Activated CD4-positive, alpha-beta memory T cell treated with anti-CD3 and anti-CD28 coated beads for 36 hours (primary cell): Measurements from ENCODE around the gene PELI2. TPM values are rescaled to one million over a fixed set of nuclear protein-coding genes. Genes with fewer than 3 reads are reported as not detected.

Experiments
- CTCF ChIA-PET: fragments of 350-600 bp; sonication (Branson Sonifier 250); formaldehyde crosslinking; loops from one replicate; lab custom pipeline; 2021; ENCODE audit warnings: antibody characterized with exemption, inconsistent platforms; lab: Charles Lee
- POLR2A ChIA-PET: fragments of 350-600 bp; sonication (Branson Sonifier 250); formaldehyde crosslinking; loops from one replicate; lab custom pipeline; 2021; ENCODE audit warnings: antibody characterized with exemption; lab: Charles Lee
- DNase-seq: peaks from one replicate; pipeline ENCODE4 v3.0.0-alpha.2; 2020
- H3K27ac Mint-ChIP-seq: one replicate; pipeline ENCODE4 v1.8.0; 2021; ENCODE audit warnings: mixed read lengths
- H3K27me3 Mint-ChIP-seq: one replicate; pipeline ENCODE4 v1.8.0; 2021; ENCODE audit warnings: mixed read lengths
- H3K36me3 Mint-ChIP-seq: one replicate; pipeline ENCODE4 v1.8.0; 2021; ENCODE audit warnings: mixed read lengths
- H3K4me1 Mint-ChIP-seq: one replicate; pipeline ENCODE4 v1.8.0; 2021; ENCODE audit warnings: low read depth, mixed read lengths
- H3K4me3 Mint-ChIP-seq: one replicate; pipeline ENCODE4 v1.8.0; 2021; ENCODE audit warnings: mild to moderate bottlenecking, mixed read lengths
- H3K9me3 Mint-ChIP-seq: one replicate; pipeline ENCODE4 v1.8.0; 2021; ENCODE audit warnings: mixed read lengths
- intact Hi-C: fragments of 100-400 bp; cut with micrococcal nuclease; formaldehyde crosslinking; loops from one replicate; pipeline ENCODE4 v1.15.1; 2023
- total RNA-seq, 2 experiments: library from RNA; stranded (reverse); gene quantifications; one replicate each; pipeline ENCODE4 v1.2.3, GENCODE V29; 2021

Gene PELI2
- total RNA-seq, 2 experiments from 2014 or later = 6.4 to 6.6 TPM

- H3K27me3 Mint-ChIP-seq = no peaks in the 10 kb centered on the region
- ChIA-PET CTCF (no interaction called here), POLR2A (interaction anchor here (0.7 kb wide), 1 partner anchor 8 kb away, joined by 3 read pairs; no protein-coding TSS in a partner anchor)
- no peaks in the 10 kb centered on the region for H3K9me3 Mint-ChIP-seq
- no peak overlapping the region for H3K27ac Mint-ChIP-seq
- DNase-seq = no peak
- H3K36me3 Mint-ChIP-seq = peaks cover 3% of the 10 kb centered on the region
- no peak overlapping the region for H3K4me3 Mint-ChIP-seq
- peaks cover 54% of the 10 kb centered on the region for H3K4me1 Mint-ChIP-seq
- intact Hi-C loops = no loop called here
Measured at GRCh38 chr14:56145181-56145769, 27.1 kb downstream of the PELI2 start.

GRCh38 chr14:56145965-56146364, 27.8 kb downstream of the PELI2 start:
- Mint-ChIP-seq H3K4me3 (no peak overlapping the region), H3K9me3 (no peaks in the 10 kb centered on the region), H3K4me1 (peaks cover 52% of the 10 kb centered on the region), H3K36me3 (peaks cover 1% of the 10 kb centered on the region), H3K27ac (no peak overlapping the region), H3K27me3 (no peaks in the 10 kb centered on the region)
- intact Hi-C loops = loop anchor here (1.0 kb wide), 1 partner anchor 15 kb away; no protein-coding TSS in a partner anchor
- ChIA-PET CTCF (no interaction called here), POLR2A (interaction anchor here (0.7 kb wide), 1 partner anchor 9 kb away, joined by 3 read pairs; no protein-coding TSS in a partner anchor)
- peak; percentile 59 for DNase-seq

DNA sequence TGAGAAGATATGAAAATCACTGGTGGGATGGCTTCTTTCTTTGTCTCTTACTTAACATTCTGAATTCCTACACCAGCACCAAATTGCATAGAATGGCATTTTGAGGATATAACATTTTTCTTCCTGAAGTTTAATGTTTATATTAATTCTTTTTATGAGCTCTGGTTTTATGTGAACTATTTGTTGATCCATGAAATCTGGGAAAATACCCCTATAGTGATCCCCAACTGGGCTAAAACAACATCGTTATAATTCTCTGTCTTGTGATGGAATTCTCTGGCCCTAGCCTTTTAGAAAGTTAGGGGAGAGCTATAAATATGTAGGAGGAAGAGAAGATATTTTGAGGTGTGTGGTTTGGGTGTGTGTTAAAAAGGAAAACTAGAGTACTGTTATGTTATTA, 29.2 kb downstream of the PELI2 start:
- ChIA-PET CTCF (no interaction called here), POLR2A (no interaction called here)
- DNase-seq = no peak
- Mint-ChIP-seq H3K9me3 (no peaks in the 10 kb centered on the region), H3K27ac (no peak overlapping the region), H3K4me3 (no peak overlapping the region), H3K4me1 (peaks cover 50% of the 10 kb centered on the region), H3K27me3 (no peaks in the 10 kb centered on the region), H3K36me3 (no peaks in the 10 kb centered on the region)
- intact Hi-C loops = no loop called here

DNA sequence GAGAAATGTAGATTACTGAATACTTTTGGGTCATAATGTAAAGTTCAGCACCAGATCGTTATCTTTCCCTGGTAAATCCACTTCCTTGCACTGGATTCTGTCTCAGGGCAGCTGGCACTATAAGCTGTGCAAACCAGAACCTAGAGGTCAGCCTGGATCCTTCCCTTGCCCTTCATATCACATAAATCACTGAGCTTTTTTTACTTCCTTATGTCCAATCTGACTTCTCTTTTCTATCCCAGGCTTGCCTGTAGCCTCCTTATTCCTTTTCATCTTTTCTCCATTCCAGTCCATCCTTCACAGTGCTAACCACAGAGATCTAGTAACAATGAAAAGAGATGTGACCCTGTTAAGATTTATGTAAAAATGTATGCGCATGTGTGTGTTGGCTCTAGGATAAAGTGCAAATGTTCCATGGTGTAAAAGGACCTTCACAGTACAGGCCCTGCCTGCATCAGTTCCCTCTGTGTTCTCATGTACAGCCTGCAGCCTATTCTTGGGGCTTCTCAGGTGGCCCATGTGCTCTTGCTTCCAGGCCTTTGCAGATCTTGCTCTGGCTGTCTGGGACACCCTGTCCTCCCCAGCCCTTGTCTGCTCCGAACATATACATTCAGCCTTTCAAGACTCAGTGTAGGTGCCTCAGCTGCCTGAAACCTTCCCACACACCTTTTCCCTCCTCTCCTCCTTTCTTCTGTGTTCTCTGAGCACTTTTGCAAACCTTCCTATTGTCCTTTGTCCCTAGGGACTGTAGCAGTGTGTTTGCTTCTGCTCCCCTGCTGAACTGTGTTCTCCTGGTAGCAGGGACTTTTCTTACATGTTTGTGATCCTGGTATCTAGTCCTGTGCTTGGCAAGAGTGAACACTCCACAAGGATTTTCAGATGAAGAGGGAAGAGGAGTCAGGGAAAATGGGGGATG, 30.0 kb downstream of the PELI2 start:
- no peak for DNase-seq
- no peaks in the 10 kb centered on the region for H3K27me3 Mint-ChIP-seq
- no peak overlapping the region for H3K4me3 Mint-ChIP-seq
- no peaks in the 10 kb centered on the region for H3K36me3 Mint-ChIP-seq
- H3K27ac Mint-ChIP-seq = no peak overlapping the region
- H3K4me1 Mint-ChIP-seq = peaks cover 51% of the 10 kb centered on the region
- intact Hi-C loops = no loop called here
- H3K9me3 Mint-ChIP-seq = no peaks in the 10 kb centered on the region
- POLR2A ChIA-PET = no interaction called here
- CTCF ChIA-PET = no interaction called here

DNA sequence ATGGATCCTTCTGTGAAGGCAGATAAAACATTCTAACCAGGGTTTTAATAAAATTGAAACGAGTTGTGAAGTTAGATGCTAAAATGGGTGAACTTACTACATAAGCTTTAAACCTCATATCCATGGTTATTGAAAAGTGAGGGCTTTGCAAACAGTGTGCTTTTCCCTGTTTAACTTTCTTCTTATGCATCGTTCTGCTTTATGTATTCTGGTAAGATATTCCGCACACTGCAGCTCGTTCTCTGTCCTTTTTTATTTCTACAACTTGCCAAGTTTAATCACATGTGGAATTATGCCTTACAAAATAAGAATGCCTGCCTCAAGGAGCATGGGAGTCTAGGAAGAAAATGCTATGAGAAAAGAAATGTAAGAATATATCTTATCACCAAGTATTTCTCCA, 30.9 kb downstream of the PELI2 start:
- ChIA-PET POLR2A (no interaction called here), CTCF (no interaction called here)
- Mint-ChIP-seq H3K27ac (no peak overlapping the region), H3K27me3 (no peaks in the 10 kb centered on the region), H3K36me3 (no peaks in the 10 kb centered on the region), H3K9me3 (no peaks in the 10 kb centered on the region), H3K4me1 (peaks cover 52% of the 10 kb centered on the region), H3K4me3 (no peak overlapping the region)
- intact Hi-C loops = no loop called here
- DNase-seq = no peak

GRCh38 chr14:56149995-56150394, 31.8 kb downstream of the PELI2 start:
- no peaks in the 10 kb centered on the region for H3K36me3 Mint-ChIP-seq
- no peak overlapping the region for H3K4me3 Mint-ChIP-seq
- no peak for DNase-seq
- H3K27ac Mint-ChIP-seq = no peak overlapping the region
- peaks cover 50% of the 10 kb centered on the region for H3K4me1 Mint-ChIP-seq
- CTCF ChIA-PET = interaction anchor here (0.6 to 1.2 kb wide), 2 partner anchors 18 to 343 kb away, joined by 3 to 4 read pairs; no protein-coding TSS in a partner anchor
- H3K27me3 Mint-ChIP-seq = no peaks in the 10 kb centered on the region
- H3K9me3 Mint-ChIP-seq = peaks cover 2% of the 10 kb centered on the region
- intact Hi-C loops = no loop called here
- POLR2A ChIA-PET = no interaction called here

GRCh38 chr14:56150645-56151345, 32.6 kb downstream of the PELI2 start:
- ChIA-PET CTCF (interaction anchor here (0.6 to 1.2 kb wide), 2 partner anchors 18 to 344 kb away, joined by 3 to 4 read pairs; no protein-coding TSS in a partner anchor), POLR2A (no interaction called here)
- H3K27me3 Mint-ChIP-seq = no peaks in the 10 kb centered on the region
- intact Hi-C loops = no loop called here
- H3K27ac Mint-ChIP-seq = no peak overlapping the region
- no peak overlapping the region for H3K4me3 Mint-ChIP-seq
- H3K4me1 Mint-ChIP-seq = peaks cover 43% of the 10 kb centered on the region
- peaks cover 2% of the 10 kb centered on the region for H3K9me3 Mint-ChIP-seq
- peak; percentile 55 for DNase-seq
- no peaks in the 10 kb centered on the region for H3K36me3 Mint-ChIP-seq

DNA sequence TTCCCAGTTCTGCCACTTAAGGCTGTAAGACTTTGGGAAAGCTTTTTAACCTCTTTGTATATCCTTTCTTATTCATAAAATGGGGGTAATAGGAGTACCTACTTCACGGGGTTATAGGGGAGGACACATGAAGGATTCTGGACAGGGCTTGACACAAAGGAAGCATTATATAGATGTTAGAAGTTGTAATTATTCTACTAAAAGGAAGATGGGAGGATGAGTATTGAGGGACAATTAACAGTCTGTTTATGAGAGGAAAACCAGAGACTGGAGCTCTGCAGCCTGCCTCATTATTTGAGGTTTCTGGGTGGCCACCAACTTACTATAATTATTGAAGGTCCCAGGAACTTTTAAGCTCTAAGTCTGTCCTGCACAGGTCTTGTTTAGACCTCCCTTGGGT, 34.0 kb downstream of the PELI2 start:
- DNase-seq = no peak
- Mint-ChIP-seq H3K27ac (no peak overlapping the region), H3K9me3 (peaks cover 2% of the 10 kb centered on the region), H3K4me1 (peaks cover 32% of the 10 kb centered on the region), H3K4me3 (no peak overlapping the region), H3K27me3 (no peaks in the 10 kb centered on the region), H3K36me3 (no peaks in the 10 kb centered on the region)
- CTCF ChIA-PET = interaction anchor here (0.7 to 0.8 kb wide), 2 partner anchors 21 to 32 kb away, joined by 3 to 4 read pairs; no protein-coding TSS in a partner anchor
- POLR2A ChIA-PET = no interaction called here
- intact Hi-C loops = no loop called here

DNA sequence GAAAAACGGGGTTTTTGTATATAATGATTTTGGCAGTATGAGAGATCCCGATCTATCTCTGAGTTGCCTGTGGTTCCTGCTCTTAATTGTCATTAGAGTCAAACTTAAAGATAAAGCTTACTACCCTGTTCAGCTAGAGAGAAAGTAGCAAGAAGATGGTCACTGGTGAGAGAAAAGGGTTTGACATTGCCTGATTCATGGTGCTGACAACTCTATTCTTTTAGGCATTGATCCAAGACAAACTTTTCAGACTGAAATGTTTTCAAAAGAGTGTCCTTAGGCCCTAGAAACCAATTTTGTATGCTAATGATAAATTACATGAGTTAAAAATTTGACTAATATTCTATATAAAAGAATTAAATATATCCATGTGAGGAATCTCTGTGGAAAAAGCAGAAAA, 35.1 kb downstream of the PELI2 start:
- Mint-ChIP-seq H3K27ac (no peak overlapping the region), H3K4me1 (peaks cover 22% of the 10 kb centered on the region), H3K4me3 (no peak overlapping the region), H3K27me3 (no peaks in the 10 kb centered on the region), H3K9me3 (peaks cover 2% of the 10 kb centered on the region), H3K36me3 (peaks cover 1% of the 10 kb centered on the region)
- intact Hi-C loops = no loop called here
- POLR2A ChIA-PET = no interaction called here
- no peak for DNase-seq
- CTCF ChIA-PET = interaction anchor here (0.7 kb wide), 1 partner anchor 286 kb away, joined by 3 read pairs; no protein-coding TSS in a partner anchor

DNA sequence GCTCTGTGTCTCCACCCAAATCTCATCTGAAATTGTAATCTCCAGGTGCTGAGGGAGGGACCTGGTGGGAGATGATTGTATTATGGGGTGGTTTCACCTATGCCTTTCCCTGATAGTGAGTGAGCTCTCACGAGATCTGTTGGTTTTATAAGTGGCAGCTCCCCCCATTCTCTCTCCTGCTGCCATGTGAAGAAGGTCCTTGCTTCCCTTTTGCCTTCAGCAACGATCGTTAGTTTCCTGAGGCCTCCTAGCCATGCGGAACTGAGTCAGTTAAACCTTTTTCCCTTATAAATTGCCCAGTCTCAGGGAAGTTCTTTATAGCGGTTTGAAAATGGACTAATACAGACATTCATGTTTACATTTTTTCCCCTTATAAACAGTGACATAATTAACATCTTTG, 36.1 kb downstream of the PELI2 start:
- DNase-seq = no peak
- H3K27me3 Mint-ChIP-seq = no peaks in the 10 kb centered on the region
- no peak overlapping the region for H3K27ac Mint-ChIP-seq
- H3K9me3 Mint-ChIP-seq = peaks cover 2% of the 10 kb centered on the region
- POLR2A ChIA-PET = no interaction called here
- intact Hi-C loops = no loop called here
- H3K36me3 Mint-ChIP-seq = peaks cover 1% of the 10 kb centered on the region
- CTCF ChIA-PET = no interaction called here
- peaks cover 19% of the 10 kb centered on the region for H3K4me1 Mint-ChIP-seq
- no peak overlapping the region for H3K4me3 Mint-ChIP-seq

DNA sequence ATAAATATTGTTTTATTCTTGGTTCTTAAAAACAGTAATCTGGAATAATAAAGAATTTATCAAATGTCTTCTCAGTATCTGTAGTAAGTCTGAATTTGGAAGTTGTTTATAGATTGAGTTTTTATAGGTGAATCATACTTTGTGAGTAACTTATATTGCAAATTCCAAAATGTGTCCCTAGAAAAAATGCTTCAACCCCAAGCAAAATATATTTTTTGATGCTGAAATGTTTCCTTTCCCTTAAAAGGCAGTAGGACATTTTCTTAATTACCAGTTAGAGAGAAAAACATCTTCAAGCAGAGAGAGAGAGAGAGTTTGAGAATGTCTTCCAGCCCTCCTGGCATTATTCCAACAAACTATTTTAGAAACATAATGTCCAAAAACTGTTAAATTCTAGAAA, 37.9 kb downstream of the PELI2 start:
- intact Hi-C loops = no loop called here
- CTCF ChIA-PET = no interaction called here
- Mint-ChIP-seq H3K27me3 (no peaks in the 10 kb centered on the region), H3K36me3 (peaks cover 1% of the 10 kb centered on the region), H3K4me1 (peaks cover 16% of the 10 kb centered on the region), H3K4me3 (no peak overlapping the region), H3K27ac (no peak overlapping the region), H3K9me3 (peaks cover 2% of the 10 kb centered on the region)
- POLR2A ChIA-PET = no interaction called here
- no peak for DNase-seq

- Mint-ChIP-seq H3K9me3 (peaks cover 21% of the 10 kb centered on the region), H3K27ac (no peak overlapping the region), H3K27me3 (no peaks in the 10 kb centered on the region), H3K36me3 (peaks cover 7% of the 10 kb centered on the region), H3K4me1 (peaks cover 12% of the 10 kb centered on the region), H3K4me3 (no peak overlapping the region)
- ChIA-PET CTCF (no interaction called here), POLR2A (no interaction called here)
- intact Hi-C loops = no loop called here
- peak; percentile 41 for DNase-seq
Measured at GRCh38 chr14:56159066-56159465, 40.9 kb downstream of the PELI2 start.
